ENCODE results near the gene PRLH.

The PRLH gene

DNA sequence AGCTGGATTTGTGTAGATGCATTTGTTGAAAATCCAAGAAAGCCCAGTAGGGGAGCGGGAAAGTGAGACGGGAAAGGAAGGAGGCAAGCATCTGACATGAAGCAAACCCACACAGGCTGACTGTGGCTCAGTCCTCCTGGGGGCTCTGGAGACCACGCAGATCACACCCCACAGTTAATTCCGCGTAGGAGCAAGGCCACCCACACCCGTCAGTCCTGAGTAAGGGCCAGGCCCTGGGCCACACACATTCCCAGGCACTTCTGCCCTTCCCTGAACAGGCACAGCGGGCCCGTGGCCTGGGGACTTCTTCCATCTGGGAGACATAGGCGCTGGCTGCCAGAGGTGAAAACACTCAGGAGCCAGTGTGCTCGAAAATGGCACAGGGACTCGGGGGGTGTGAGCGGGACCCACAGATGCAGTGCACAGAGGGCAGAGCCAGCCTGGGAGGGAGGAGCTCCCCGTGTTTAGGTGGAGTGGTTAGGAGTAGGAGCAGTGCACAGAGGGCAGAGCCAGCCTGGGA lies 19.4 kb upstream of the PRLH start:
- Mint-ChIP-seq H3K4me1 (no peaks in the 10 kb centered on the region), H3K9me3 (no peaks in the 10 kb centered on the region), H3K4me3 (no peak overlapping the region), H3K27me3 (peaks cover 4 to 28% of the 10 kb centered on the region in 2 donors), H3K27ac (no peak overlapping the region), H3K36me3 (no peaks in the 10 kb centered on the region)
- no peak for DNase-seq
- ATAC-seq (replicated peaks), result no peak

DNA sequence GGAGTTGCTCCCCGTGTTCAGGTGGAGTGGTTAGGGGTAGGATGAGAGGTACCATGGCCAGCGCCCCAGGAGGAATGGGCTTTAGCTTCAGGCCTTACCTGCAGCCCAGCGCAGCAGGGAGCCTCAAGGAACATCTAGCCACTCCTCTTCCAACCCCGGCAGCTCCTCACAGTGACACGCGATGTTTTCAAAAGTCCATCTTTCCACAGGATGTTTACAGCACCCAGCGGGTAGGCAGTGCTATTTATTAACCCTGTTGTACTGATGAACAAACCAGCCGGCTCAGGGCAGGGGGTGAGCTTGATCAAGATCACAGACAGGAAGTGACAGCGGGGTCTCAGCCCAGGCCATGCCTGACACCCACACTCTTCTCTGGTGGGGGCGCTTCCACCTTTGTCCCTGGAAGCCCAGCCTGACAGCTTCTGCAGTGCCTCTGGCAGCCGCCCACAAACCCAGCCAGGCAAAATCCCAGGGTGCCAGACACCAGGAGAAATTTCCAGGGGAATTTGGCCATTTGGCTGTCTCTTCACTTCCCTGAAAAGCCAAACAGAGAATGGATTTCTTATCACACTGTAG lies 18.4 kb upstream of the PRLH start:
- Mint-ChIP-seq H3K27ac (no peak overlapping the region), H3K4me1 (no peaks in the 10 kb centered on the region), H3K9me3 (no peaks in the 10 kb centered on the region), H3K36me3 (no peaks in the 10 kb centered on the region), H3K27me3 (peaks cover 4 to 23% of the 10 kb centered on the region in 2 donors), H3K4me3 (no peak overlapping the region)
- no peak for DNase-seq
- no peak for ATAC-seq (replicated peaks)

- H3K27ac Mint-ChIP-seq, result no peak overlapping the region
- no peaks in the 10 kb centered on the region for H3K36me3 Mint-ChIP-seq
- DNase-seq, result no peak
- H3K4me1 Mint-ChIP-seq, result no peaks in the 10 kb centered on the region
- ATAC-seq (replicated peaks), result no peak
- peaks cover 0 to 6% of the 10 kb centered on the region in 2 donors for H3K9me3 Mint-ChIP-seq
- H3K4me3 Mint-ChIP-seq, result no peak overlapping the region
- H3K27me3 Mint-ChIP-seq, result peaks cover 10 to 28% of the 10 kb centered on the region in 2 donors
Measured at GRCh38 chr2:237549216-237549615, 17.2 kb upstream of the PRLH start.

DNA sequence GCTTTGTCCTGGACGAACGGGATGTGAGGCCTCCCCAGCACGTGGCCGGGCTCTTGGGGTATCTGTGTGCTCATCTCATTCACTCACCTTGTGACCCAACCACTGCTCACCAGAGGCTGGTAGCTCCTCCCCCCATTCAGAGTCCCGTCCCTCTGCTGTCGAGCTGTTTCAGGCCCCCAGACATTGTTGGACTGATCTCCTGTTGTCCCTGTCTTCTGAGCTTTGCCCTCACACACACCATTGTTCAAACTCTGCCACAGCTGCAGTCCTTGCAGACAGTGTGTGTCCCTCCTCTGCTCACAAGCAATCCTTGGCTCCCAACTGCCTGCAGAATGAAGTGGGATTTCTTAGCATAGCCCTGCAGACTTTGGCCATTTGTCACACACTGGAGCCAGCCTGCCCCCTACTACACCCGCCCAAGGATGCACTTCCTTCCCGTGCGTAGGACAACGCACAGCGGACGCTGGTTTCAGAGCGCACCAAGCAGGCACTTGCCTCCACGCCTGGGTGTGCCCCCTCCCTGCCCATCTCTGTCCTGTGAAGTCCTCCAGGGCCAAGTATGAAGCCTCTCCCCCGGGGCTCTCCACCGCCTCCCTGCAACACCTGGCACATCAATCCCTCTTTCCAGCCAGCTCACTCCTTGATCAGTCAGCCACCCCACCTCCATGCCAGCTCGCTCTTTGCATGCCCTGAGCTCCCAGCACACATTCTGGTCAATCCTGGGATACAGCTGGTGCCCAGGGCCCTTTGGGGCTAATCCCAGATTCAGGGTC lies 16.5 kb upstream of the PRLH start:
- Mint-ChIP-seq H3K4me3 (no peak overlapping the region), H3K27me3 (peaks cover 10 to 28% of the 10 kb centered on the region in 2 donors), H3K9me3 (peaks cover 0 to 6% of the 10 kb centered on the region in 2 donors), H3K27ac (no peak overlapping the region), H3K4me1 (no peaks in the 10 kb centered on the region), H3K36me3 (no peaks in the 10 kb centered on the region)
- DNase-seq (no peak), ATAC-seq (replicated peaks) (no peak)

- ATAC-seq (replicated peaks), result no peak
- no peak overlapping the region for H3K27ac Mint-ChIP-seq
- no peak overlapping the region for H3K4me3 Mint-ChIP-seq
Measured at GRCh38 chr2:237551071-237551574, 15.3 kb upstream of the PRLH start.

GRCh38 chr2:237552908-237553307 lies 13.5 kb upstream of the PRLH start:
- no peak for ATAC-seq (replicated peaks)
- Mint-ChIP-seq H3K27ac (no peak overlapping the region), H3K27me3 (peaks cover 20 to 27% of the 10 kb centered on the region in 2 donors), H3K4me1 (peaks cover 0 to 5% of the 10 kb centered on the region in 2 donors), H3K36me3 (peaks cover 0 to under 1% of the 10 kb centered on the region in 2 donors), H3K9me3 (peaks cover 8 to 9% of the 10 kb centered on the region in 2 donors), H3K4me3 (no peak overlapping the region)
- DNase-seq, result no peak

More at GRCh38 chr2:237551071-237551574, 15.3 kb upstream of the PRLH start:
- peaks cover 2 to 8% of the 10 kb centered on the region in 2 donors for H3K9me3 Mint-ChIP-seq
- no peaks in the 10 kb centered on the region for H3K36me3 Mint-ChIP-seq
- DNase-seq, result no peak
- H3K4me1 Mint-ChIP-seq, result no peaks in the 10 kb centered on the region
- H3K27me3 Mint-ChIP-seq, result peaks cover 10 to 23% of the 10 kb centered on the region in 2 donors

DNA sequence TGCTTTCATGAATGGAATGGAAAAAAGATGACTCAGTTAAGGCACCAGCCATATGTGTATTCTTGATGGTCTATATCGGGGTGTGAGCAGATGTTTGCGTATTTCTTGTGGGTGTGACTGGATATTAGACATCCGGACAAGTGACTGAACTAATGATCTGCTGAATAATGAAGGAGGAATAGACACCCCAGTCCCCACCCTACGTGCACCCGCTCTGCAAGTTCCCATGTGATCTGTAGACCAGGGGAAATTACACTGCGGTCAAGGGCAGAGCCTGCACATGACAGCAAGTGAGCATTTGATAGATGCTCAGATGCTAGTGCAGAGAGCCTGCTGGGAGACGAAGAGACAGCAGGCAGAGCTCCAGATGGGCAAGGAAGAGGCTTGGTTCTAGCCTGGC lies 12.4 kb upstream of the PRLH start:
- DNase-seq, result no peak
- Mint-ChIP-seq H3K27ac (peak overlapping the region; percentile 34), H3K36me3 (peaks cover 0 to 3% of the 10 kb centered on the region in 2 donors), H3K4me3 (no peak overlapping the region), H3K27me3 (peaks cover 24 to 36% of the 10 kb centered on the region in 2 donors), H3K4me1 (peaks cover 0 to 5% of the 10 kb centered on the region in 2 donors), H3K9me3 (peaks cover 8 to 9% of the 10 kb centered on the region in 2 donors)
- ATAC-seq (replicated peaks), result no peak

DNA sequence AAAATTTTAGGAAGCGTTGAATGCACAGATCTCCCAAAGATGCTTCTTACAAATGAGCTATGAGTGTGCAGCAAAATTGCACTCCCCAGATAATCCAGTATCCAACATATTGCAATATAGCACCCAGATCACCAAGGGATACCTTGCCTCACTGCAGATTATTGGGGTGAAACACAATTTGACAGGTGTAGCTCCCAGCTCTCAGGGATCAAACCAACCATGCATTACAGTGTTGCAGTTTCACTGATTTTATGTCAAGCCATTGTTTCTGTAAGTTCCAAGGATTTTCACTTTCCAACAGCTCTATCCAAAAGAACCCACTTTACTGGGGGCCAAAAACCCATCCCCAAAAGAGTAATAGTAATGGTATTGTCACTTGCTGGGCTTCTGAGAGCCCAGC lies 10.8 kb upstream of the PRLH start:
- peaks cover 0 to 3% of the 10 kb centered on the region in 2 donors for H3K36me3 Mint-ChIP-seq

DNA sequence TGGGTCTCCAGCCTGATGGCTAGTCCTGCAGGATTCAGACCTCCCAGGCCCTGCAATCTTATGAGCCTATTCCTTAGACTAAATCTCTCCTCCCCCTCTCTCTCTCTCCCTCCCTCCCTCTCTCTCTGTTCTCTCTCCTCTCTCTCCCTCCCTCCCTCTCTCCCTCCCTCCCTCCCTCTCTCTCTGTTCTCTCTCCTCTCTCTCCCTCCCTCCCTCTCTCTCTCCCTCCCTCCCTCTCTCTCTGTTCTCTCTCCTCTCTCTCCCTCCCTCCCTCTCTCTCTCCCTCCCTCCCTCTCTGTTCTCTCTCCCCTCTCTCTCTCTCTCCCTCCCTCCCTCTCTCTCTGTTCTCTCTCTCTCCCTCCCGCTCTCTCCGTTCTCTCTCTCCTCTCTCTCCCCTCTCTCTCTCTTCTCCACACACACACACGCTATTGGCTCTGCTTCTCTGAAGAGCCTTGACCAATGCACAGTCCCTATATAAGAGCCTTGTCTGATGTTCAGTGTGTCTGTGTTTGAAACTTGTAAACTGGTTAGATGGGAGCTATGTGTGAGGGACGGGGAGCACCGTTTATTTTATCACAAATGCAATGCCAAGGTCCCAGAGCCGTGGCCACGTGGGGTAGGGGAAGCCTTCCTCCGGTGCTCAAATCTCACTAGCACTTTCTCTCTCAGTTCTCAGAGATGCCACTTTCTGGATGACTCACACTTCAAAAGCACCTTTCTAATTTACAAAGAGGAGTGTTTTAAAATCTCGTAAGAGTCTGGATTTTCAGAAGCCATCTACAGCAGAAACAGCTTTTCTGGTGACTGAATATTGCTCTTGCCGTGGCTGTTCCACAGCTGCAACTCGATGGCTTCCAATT lies 9.4 kb upstream of the PRLH start:
- peaks cover 8 to 9% of the 10 kb centered on the region in 2 donors for H3K9me3 Mint-ChIP-seq

More for the DNA sequence above, 10.8 kb upstream of the PRLH start:
- peaks cover 0 to 5% of the 10 kb centered on the region in 2 donors for H3K4me1 Mint-ChIP-seq
- peaks cover 31 to 37% of the 10 kb centered on the region in 2 donors for H3K27me3 Mint-ChIP-seq
- peaks cover 8 to 9% of the 10 kb centered on the region in 2 donors for H3K9me3 Mint-ChIP-seq
- no peak overlapping the region for H3K27ac Mint-ChIP-seq
- H3K4me3 Mint-ChIP-seq, result no peak overlapping the region
- DNase-seq (no peak), ATAC-seq (replicated peaks) (no peak)

GRCh38 chr2:237557633-237558015 lies 8.8 kb upstream of the PRLH start:
- Mint-ChIP-seq H3K27me3 (peaks cover 34 to 43% of the 10 kb centered on the region in 2 donors), H3K36me3 (peaks cover 0 to 3% of the 10 kb centered on the region in 2 donors), H3K4me1 (peaks cover 0 to 5% of the 10 kb centered on the region in 2 donors), H3K9me3 (peaks cover 8 to 9% of the 10 kb centered on the region in 2 donors), H3K4me3 (no peak overlapping the region), H3K27ac (no peak overlapping the region)
- DNase-seq (no peak), ATAC-seq (replicated peaks) (no peak)

More for the DNA sequence above, 9.4 kb upstream of the PRLH start:
- Mint-ChIP-seq H3K27ac (no peak overlapping the region), H3K4me3 (no peak overlapping the region), H3K27me3 (peaks cover 31 to 37% of the 10 kb centered on the region in 2 donors), H3K36me3 (peaks cover 0 to 3% of the 10 kb centered on the region in 2 donors), H3K4me1 (peaks cover 0 to 5% of the 10 kb centered on the region in 2 donors)
- DNase-seq (no peak), ATAC-seq (replicated peaks) (peak; percentile 56 to 69)

GRCh38 chr2:237558961-237559641 lies 7.3 kb upstream of the PRLH start:
- ATAC-seq (replicated peaks) (no peak), DNase-seq (no peak)
- H3K36me3 Mint-ChIP-seq, result peaks cover 0 to 3% of the 10 kb centered on the region in 2 donors
- H3K4me3 Mint-ChIP-seq, result no peak overlapping the region
- H3K9me3 Mint-ChIP-seq, result peaks cover 3 to 8% of the 10 kb centered on the region in 2 donors
- peaks cover 0 to 5% of the 10 kb centered on the region in 2 donors for H3K4me1 Mint-ChIP-seq
- no peak overlapping the region for H3K27ac Mint-ChIP-seq
- peaks cover 38 to 44% of the 10 kb centered on the region in 2 donors for H3K27me3 Mint-ChIP-seq

DNA sequence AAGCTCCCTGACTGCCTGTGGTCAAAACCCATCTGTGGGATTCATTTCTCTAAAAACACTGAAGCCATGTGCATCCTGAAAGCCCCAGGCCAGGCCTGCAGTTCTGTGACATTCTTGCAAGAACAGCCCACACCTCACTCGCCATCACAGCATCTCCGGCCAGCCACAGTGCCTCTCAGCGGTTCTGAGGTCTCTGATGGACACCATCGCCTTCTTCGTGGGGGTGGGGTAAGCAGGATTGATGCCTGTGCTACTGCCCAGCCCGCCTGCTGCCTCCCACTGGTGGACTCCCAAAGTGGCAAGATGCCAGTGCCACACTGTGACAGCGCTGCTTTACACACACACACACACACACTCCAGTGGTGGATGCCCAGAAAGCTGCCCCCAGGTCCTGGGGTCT lies 5.2 kb upstream of the PRLH start:
- ATAC-seq (replicated peaks) (no peak), DNase-seq (no peak)
- Mint-ChIP-seq H3K27me3 (peaks cover 42 to 44% of the 10 kb centered on the region in 2 donors), H3K4me3 (no peak overlapping the region), H3K9me3 (peaks cover 0 to 5% of the 10 kb centered on the region in 2 donors), H3K4me1 (peaks cover 0 to 5% of the 10 kb centered on the region in 2 donors), H3K36me3 (peaks cover 0 to 3% of the 10 kb centered on the region in 2 donors), H3K27ac (no peak overlapping the region)

DNA sequence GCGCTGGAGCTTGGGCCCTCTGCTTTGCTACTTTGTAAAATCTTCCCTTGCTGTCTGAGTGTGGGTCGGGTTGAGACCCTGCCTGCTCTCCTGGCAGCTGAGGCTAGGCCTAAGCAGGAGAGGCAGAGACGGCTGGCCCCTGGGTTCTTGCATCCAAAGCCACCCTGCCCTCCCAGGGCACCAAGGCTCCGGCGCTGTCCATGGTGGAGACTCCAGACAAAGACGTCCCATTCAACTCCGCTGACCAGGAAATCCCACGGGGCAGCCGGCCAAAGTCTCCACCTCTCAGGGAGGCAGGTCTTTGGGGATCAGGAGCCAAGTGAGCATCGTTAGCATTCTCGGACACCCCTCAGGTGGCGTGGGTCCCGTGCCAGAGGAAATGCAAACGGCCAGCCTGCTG lies 2.6 kb upstream of the PRLH start:
- H3K9me3 Mint-ChIP-seq, result peaks cover 0 to under 1% of the 10 kb centered on the region in 2 donors
- H3K27me3 Mint-ChIP-seq, result peaks cover 31 to 32% of the 10 kb centered on the region in 2 donors
- no peak overlapping the region for H3K27ac Mint-ChIP-seq
- ATAC-seq (replicated peaks), result no peak
- no peak overlapping the region for H3K4me3 Mint-ChIP-seq
- DNase-seq, result no peak
- H3K36me3 Mint-ChIP-seq, result no peaks in the 10 kb centered on the region
- H3K4me1 Mint-ChIP-seq, result no peaks in the 10 kb centered on the region
